Measurements from ENCODE around the gene GNG12.

DNA sequence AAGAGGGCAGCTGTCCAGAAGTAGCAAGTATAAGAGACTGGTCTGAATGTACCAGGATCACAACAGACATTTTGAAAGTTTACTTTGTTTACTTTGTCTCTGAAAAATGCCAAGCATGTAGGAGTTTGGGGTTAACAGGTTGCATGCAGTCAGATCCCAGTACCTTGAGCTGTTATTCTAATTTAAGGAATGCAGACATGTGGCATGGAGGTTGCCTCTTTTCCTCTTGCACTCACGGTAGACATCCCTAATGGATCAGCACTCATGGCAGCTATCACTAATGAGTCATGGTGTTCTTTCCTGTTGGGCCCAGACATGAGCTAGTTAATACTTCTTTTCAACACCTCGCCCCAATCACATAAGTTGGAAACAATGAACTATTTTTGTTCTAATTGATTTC, 81.0 kb downstream of the GNG12 start:
- TF ChIP-seq POLR2A (IDR thresholded peaks at IDR 0.05) = no peak
- TF ChIP-seq, protein P1, sequence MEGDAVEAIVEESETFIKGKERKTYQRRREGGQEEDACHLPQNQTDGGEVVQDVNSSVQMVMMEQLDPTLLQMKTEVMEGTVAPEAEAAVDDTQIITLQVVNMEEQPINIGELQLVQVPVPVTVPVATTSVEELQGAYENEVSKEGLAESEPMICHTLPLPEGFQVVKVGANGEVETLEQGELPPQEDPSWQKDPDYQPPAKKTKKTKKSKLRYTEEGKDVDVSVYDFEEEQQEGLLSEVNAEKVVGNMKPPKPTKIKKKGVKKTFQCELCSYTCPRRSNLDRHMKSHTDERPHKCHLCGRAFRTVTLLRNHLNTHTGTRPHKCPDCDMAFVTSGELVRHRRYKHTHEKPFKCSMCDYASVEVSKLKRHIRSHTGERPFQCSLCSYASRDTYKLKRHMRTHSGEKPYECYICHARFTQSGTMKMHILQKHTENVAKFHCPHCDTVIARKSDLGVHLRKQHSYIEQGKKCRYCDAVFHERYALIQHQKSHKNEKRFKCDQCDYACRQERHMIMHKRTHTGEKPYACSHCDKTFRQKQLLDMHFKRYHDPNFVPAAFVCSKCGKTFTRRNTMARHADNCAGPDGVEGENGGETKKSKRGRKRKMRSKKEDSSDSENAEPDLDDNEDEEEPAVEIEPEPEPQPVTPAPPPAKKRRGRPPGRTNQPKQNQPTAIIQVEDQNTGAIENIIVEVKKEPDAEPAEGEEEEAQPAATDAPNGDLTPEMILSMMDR (IDR thresholded peaks at IDR 0.05 in 8 of 11, conservative IDR thresholded peaks at IDR 0.05 in 3 of 11) = no peak
- TF ChIP-seq POLR2AphosphoS5 (IDR thresholded peaks at IDR 0.05) = no peak
